HAP-1 (cell line): ENCODE measurements around the gene PFDN1.

Experiments
- DNase-seq, 2 experiments: peaks; one replicate each; pipeline ENCODE4 v3.0.0-alpha.2; 2016 to 2020; ENCODE audit warnings: low spot score in 2 of 2
- H3K27me3 ChIP-seq: fragments of 250-450 bp; sonication (Bioruptor Pico); 2 replicates; pipeline ENCODE4 v1.5.1; 2020; ENCODE audit warnings: low read depth, mild to moderate bottlenecking, moderate library complexity
- H3K36me3 ChIP-seq: fragments of 250-450 bp; sonication (Bioruptor Pico); replicated peaks from 2 replicates; pipeline ENCODE4 v1.5.1; 2020; ENCODE audit warnings: mild to moderate bottlenecking
- H3K4me1 ChIP-seq: fragments of 250-450 bp; sonication (Bioruptor Pico); 2 replicates; pipeline ENCODE4 v1.5.1; 2020; ENCODE audit warnings: mild to moderate bottlenecking
- H3K4me3 ChIP-seq: fragments of 250-450 bp; sonication (Bioruptor Pico); 2 replicates; pipeline ENCODE4 v1.5.1; 2020; ENCODE audit warnings: mild to moderate bottlenecking, moderate library complexity
- H3K9me3 ChIP-seq: fragments of 250-450 bp; sonication (Bioruptor Pico); 2 replicates; pipeline ENCODE4 v1.5.1; 2020; ENCODE audit warnings: mild to moderate bottlenecking, moderate library complexity
- in situ Hi-C: fragments of 300-500 bp; cut with MboI; formaldehyde crosslinking; loops from 3 replicates; pipeline ENCODE4 v1.14.3; 2020; ENCODE audit warnings: low sequenced_read_pairs, inconsistent platforms, mixed read lengths

Gene PFDN1

DNA sequence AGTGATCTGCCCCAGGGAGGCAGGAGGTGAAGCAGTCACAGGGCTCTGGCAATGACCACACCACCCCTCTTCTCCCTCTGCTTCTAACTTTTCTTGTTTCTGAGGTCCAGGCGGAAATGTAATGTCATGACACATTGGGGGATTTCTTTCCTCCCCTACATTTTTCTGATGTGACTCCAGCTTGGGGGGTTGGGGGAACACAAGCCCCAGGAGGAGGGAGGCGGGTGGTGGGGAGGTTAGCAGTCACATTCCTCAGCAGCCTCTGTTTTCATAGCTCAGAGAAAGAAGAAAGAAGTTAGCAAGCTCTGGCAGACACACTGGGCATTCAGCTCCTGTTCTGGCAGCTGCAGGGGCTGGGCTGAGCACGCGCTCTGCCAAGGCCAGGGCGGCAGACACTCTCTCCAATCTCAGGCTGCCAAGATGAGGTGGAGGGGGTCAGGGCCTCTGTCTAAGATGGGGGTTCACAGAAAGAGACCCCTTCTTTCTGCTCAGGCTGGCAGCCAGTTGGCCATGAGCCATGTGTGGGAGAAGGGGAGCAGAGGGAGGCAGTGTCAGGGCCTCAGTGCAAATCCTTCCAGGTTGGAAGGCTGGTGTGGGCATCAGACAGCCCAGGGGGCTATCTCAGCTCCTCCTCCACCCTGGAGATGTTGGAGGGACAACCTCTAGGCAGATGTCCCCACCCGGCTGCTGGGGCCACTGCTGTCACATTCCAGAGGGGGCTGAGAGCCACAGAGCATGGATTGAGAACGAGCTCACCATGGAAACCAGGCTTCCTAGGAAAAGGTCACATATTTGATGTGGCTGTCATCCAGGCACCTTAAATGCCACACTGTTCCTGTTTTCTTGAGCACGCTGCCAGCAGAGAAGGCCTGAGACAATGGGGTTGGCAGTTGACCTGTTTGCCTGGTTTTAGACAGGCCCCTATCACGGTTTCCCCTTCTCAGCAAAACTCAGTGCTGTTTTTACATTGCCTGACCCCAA, 20.1 kb upstream of the PFDN1 start:
- no peak for DNase-seq
- H3K9me3 ChIP-seq = no peaks in the 10 kb centered on the region
- no peak overlapping the region for H3K4me3 ChIP-seq
- in situ Hi-C loops = no loop called here
- H3K4me1 ChIP-seq = peaks cover 10% of the 10 kb centered on the region
- H3K27me3 ChIP-seq = no peaks in the 10 kb centered on the region
- no peaks in the 10 kb centered on the region for H3K36me3 ChIP-seq

DNA sequence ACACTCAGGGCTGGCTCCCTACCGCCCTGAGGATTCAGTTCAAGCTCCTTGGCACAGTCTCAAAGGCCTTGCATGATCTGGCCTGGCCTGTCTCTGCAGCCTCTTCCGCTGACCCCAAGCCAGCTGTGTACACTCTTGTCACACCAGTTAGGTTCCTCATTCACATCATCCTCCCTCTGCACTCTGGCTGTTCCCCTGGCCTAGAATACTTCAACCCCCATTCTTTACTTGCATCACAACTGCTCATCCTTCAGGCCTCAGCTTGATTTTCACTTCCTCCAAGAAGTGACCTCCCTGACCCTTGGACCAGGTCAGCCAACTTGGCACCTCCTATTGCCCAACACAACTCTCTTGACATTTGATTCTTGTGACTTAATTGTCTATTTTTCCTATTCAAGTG, 18.9 kb upstream of the PFDN1 start:
- no peak overlapping the region for H3K4me3 ChIP-seq
- H3K4me1 ChIP-seq = no peaks in the 10 kb centered on the region
- in situ Hi-C loops = no loop called here
- no peaks in the 10 kb centered on the region for H3K9me3 ChIP-seq
- H3K27me3 ChIP-seq = no peaks in the 10 kb centered on the region
- DNase-seq = no peak
- no peaks in the 10 kb centered on the region for H3K36me3 ChIP-seq

DNA sequence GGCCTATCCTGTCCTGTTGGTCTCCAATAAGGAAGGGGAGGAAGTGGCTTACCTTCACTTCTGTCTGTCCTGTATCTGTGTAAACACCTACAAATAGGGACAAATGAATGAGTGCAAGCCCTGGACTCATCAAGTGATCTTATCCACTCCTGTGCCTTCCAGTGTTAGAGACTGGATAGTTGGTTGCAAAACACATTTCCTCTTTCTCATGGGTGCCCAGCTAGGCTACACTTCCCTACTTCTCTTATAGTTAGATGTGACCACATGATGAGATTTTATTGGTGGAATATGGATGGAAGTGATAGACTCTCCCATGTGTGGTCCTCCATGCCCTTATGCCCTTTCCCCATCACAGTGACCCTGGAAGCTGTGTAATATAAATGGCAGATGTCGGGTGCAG, 16.9 kb upstream of the PFDN1 start:
- Histone ChIP-seq H3K4me1 (no peaks in the 10 kb centered on the region), H3K9me3 (no peaks in the 10 kb centered on the region), H3K4me3 (no peak overlapping the region), H3K36me3 (no peaks in the 10 kb centered on the region), H3K27me3 (no peaks in the 10 kb centered on the region)
- in situ Hi-C loops = no loop called here
- DNase-seq = no peak

DNA sequence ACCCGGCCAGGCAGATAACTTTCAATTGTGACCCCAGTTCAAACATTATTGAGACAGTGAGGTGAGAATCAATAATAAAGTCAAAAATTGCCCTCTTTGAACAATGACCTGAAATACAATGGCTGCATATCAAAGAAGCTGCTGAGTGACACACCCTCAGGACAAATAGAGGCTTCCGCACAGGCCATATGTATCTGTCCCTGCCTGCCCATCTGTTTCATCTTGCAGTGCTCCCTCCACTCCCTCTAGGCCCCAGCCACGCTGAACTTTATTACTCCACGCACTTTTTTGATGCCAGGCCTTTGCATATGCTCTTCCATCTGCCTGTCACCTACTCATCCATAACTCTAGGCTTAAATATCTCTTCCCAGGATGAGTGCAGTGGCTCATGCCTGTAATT, 15.9 kb upstream of the PFDN1 start:
- in situ Hi-C loops = no loop called here
- H3K4me1 ChIP-seq = no peaks in the 10 kb centered on the region

DNA sequence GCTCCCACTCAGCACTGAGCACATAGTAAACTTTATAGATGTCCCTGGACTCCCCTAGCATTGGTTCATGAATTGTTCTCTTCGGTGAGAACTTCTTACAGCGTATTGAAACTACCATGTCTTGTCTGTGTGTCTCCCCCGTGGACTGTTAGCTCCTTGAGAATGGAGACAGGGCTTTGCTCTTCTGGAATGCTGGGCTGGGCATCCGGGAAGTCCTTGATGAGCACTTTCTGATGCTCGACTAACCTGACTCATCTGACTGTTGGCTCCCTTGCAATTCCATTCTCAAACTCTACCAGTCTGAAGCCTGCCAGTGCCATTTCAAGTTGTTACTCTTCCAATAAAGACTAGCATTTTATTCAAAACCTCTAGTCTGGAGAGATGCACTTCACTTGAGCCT, 15.0 kb upstream of the PFDN1 start:
- in situ Hi-C loops = no loop called here
- H3K36me3 ChIP-seq = no peaks in the 10 kb centered on the region
- no peaks in the 10 kb centered on the region for H3K9me3 ChIP-seq

More for the DNA sequence above, 15.9 kb upstream of the PFDN1 start:
- H3K36me3 ChIP-seq = no peaks in the 10 kb centered on the region
- H3K4me3 ChIP-seq = no peak overlapping the region
- no peaks in the 10 kb centered on the region for H3K27me3 ChIP-seq
- no peaks in the 10 kb centered on the region for H3K9me3 ChIP-seq
- DNase-seq = no peak

DNA sequence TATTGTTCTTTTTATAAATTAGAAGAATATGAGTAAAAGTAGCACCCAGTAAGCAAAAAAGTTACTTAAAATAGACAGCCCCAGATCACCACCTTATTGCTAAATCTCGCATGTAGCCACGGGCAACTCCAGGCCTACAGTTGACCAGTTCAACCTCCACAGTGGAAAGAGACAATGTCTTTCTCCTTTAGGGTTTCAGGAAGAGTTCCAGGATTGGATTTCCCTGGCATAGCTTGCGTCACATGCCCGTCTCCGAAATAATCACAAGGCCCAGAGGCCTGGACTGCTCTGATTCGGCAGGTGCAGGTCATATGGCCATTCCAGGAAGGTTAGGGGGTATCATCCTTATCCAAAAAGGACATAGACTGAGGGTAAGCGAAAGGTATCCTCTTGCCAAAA, 9.9 kb upstream of the PFDN1 start:
- Histone ChIP-seq H3K36me3 (no peaks in the 10 kb centered on the region), H3K27me3 (no peaks in the 10 kb centered on the region), H3K9me3 (no peaks in the 10 kb centered on the region), H3K4me1 (no peaks in the 10 kb centered on the region), H3K4me3 (no peak overlapping the region)
- DNase-seq = no peak
- in situ Hi-C loops = no loop called here

More for the DNA sequence above, 15.0 kb upstream of the PFDN1 start:
- DNase-seq = no peak
- Histone ChIP-seq H3K27me3 (no peaks in the 10 kb centered on the region), H3K4me1 (no peaks in the 10 kb centered on the region), H3K4me3 (no peak overlapping the region)

DNA sequence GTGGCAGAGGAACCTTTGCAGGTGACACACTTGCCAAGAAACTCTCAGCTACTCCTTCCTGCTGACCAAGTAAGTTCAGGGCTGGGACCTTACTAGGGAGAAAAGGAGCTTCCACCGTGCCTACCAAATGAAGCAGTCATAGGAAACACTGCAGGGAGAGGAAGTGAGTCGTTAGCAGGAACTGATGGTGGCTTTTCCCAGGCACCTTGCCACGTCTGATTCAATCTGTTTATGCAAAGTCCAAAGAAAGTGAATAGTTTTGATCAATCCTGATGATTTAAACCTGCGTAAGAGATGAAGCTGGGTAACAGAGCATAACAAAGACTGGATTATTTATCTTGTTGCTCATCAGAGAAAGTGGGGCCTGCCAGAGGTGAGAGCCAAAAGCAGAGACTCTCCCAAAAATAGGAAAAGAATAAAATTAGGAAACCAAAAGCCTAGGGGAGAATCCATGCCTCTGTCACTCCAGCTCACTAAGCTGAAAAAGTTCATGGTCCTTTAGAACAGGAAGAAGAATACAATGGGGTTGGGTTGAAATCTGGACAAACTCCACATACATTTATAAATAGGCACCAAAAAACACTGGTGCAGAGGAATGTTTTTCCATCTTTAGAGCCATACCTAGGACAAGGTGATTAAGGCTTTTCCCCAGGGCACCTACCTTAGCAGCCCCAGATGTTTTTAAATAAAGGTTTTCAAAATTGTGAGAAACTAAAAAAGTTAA, 9.3 kb upstream of the PFDN1 start:
- Histone ChIP-seq H3K36me3 (no peaks in the 10 kb centered on the region), H3K4me3 (no peak overlapping the region), H3K9me3 (no peaks in the 10 kb centered on the region), H3K4me1 (no peaks in the 10 kb centered on the region), H3K27me3 (no peaks in the 10 kb centered on the region)
- no peak for DNase-seq
- in situ Hi-C loops = no loop called here

DNA sequence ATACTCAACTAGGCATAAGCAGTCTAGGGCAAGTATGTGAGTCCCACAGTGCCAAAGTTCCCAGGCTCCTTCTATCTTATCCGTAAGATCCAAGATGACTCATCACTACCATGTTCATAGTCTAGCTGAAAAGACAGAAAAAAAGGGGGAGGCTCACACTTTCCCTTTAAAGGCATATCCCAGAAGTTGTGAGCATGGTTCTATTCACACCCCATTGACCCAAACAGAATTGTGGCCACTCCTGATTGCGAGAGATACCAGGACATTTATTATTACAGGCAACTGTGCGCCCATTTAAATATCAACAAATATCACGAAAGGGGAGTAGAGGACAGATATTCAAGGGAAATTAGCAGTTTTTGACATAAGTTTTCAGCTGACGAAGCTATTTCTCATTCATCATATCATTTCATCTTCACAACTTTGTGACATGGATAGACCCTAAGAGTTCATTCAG, 8.1 kb upstream of the PFDN1 start:
- H3K9me3 ChIP-seq = no peaks in the 10 kb centered on the region
- no peaks in the 10 kb centered on the region for H3K4me1 ChIP-seq
- DNase-seq = no peak
- no peaks in the 10 kb centered on the region for H3K36me3 ChIP-seq
- H3K27me3 ChIP-seq = no peaks in the 10 kb centered on the region
- no peak overlapping the region for H3K4me3 ChIP-seq
- in situ Hi-C loops = no loop called here

DNA sequence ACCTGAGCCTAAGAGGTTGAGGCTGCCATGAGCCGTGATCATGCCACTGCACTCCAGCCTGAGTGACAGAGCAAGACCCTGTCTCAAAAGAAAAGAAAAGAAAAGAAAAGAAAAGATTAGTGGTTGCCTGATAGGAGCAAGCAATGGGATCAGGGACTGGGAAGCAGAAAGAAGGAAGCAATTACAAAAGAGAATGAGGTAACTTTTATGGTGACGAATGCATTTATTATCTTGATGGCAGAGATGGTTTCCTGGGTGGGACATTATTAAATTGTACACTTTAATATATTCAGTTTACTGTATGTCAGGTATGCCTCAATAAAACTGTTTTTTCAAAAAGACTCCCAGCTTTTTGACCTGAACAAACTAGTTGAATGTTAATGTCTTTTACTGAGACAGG, 7.5 kb upstream of the PFDN1 start:
- DNase-seq = no peak
- Histone ChIP-seq H3K36me3 (no peaks in the 10 kb centered on the region), H3K4me1 (no peaks in the 10 kb centered on the region), H3K4me3 (no peak overlapping the region), H3K9me3 (no peaks in the 10 kb centered on the region), H3K27me3 (no peaks in the 10 kb centered on the region)
- in situ Hi-C loops = no loop called here

DNA sequence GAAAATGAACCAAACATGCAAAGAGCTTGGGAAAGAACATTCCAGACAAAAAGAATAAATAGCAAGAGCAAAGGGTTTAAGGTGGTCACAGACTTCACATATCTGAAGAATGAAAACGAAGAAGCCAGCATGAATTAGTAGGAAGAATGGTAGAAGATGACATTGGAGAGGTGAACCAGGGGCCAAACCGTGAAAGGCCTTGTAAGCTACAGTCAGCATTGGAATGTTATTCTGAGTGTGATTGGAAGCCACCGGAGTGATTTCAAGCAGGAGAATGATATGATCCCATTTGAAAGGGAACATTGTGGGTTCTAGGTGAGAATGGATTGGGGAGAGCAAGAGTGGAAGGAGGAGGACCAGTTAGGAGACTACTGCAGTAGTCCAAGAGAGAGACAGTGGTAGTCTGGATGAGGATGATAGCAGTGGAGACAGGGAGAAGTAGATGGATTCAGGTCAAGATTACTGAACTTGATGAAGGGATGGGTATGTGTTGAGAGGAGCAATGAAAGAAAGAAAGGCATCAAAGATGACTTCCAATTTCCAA, 6.9 kb upstream of the PFDN1 start:
- H3K9me3 ChIP-seq = no peaks in the 10 kb centered on the region
- in situ Hi-C loops = no loop called here
- H3K36me3 ChIP-seq = no peaks in the 10 kb centered on the region
- H3K27me3 ChIP-seq = no peaks in the 10 kb centered on the region
- no peaks in the 10 kb centered on the region for H3K4me1 ChIP-seq
- H3K4me3 ChIP-seq = no peak overlapping the region
- DNase-seq = no peak

DNA sequence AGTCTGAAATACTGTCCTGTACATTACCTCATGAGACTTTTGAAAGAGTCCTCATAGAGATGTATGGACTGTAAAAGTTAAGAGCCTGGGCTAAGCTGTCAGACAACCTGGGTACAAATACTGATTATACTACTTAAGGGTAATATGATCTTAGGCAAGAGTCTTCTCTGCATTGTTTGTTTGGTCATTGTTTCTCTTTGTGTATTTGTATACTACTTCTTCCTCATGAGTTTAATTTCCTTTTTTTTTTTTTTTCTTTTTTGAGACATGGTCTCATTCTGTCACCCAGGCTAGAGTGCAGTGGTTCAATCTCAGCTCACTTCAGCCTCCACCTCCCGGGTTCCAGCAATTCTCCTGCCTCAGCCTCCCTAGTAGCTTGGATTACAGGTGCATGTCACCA, 2.6 kb upstream of the PFDN1 start:
- peaks cover 7% of the 10 kb centered on the region for H3K4me1 ChIP-seq
- H3K9me3 ChIP-seq = no peaks in the 10 kb centered on the region
- H3K4me3 ChIP-seq = no peak overlapping the region
- H3K36me3 ChIP-seq = no peaks in the 10 kb centered on the region
- in situ Hi-C loops = no loop called here
- DNase-seq = no peak
- H3K27me3 ChIP-seq = no peaks in the 10 kb centered on the region

DNA sequence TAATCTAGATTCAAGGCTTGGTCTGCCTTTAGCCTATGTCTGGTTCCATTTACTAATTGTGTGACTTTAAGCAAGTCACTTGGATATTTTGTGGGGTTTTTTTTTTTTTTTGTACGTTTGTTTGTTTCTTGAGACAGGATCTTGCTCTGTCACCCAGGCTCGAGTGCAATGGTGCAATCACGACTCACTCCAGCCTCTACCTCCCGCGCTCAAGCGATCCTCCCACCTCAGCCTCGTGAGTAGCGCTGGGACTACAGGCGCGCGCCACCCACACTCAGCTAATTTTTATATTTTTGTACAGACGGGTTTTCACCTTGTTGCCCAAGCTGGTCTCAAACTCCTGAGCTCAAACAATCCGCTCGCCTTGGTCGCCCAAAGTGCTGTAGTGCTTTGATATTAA, 1.1 kb upstream of the PFDN1 start:
- H3K4me3 ChIP-seq = no peak overlapping the region
- H3K9me3 ChIP-seq = no peaks in the 10 kb centered on the region
- in situ Hi-C loops = no loop called here
- H3K36me3 ChIP-seq = no peaks in the 10 kb centered on the region
- no peaks in the 10 kb centered on the region for H3K27me3 ChIP-seq
- DNase-seq = no peak
- H3K4me1 ChIP-seq = peaks cover 7% of the 10 kb centered on the region

DNA sequence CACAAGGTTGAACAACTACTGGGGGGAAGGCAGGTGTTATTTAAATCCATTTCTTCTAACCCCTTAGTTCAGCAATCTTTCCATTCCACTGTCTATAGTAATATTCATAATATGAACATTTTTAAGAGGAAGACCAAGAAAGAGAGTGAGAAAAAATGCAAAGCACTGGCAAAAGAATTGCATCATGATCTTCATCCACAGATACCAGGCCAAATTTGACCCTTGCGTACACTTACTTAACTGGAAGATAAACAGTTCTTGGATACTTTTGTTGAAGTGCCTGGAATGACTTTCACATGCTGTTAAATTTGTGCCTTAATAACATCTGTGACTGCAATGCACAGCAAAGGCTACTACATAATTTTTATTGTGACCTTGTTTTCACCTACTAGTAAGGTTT, 1.8 kb downstream of the PFDN1 start:
- H3K4me3 ChIP-seq = no peak overlapping the region
- H3K36me3 ChIP-seq = no peaks in the 10 kb centered on the region
- peaks cover 30% of the 10 kb centered on the region for H3K4me1 ChIP-seq
- H3K9me3 ChIP-seq = no peaks in the 10 kb centered on the region
- no peaks in the 10 kb centered on the region for H3K27me3 ChIP-seq
- in situ Hi-C loops = no loop called here
- DNase-seq = no peak

DNA sequence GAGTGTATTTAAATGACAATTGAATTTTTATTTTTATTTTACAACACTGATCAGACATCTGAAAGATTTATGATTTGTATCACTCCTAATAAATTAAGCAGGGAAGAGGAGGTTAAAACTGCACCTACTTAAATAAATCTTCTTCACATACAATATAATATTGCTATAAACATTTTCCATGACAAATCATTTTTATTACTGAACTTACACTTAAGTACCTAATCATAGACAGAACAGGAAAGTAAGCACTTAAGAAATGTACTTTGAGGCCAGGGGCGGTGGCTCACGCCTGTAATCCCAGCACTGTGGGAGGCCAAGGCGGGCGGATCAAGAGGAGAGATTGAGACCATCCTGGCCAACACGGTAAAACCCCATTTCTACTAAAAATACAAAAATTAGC, 3.8 kb downstream of the PFDN1 start:
- Histone ChIP-seq H3K4me1 (peaks cover 46% of the 10 kb centered on the region), H3K9me3 (no peaks in the 10 kb centered on the region), H3K4me3 (no peak overlapping the region), H3K27me3 (no peaks in the 10 kb centered on the region), H3K36me3 (no peaks in the 10 kb centered on the region)
- no peak for DNase-seq
- in situ Hi-C loops = no loop called here
